ENCODE results near the gene DHX35. TPM values are rescaled to one million over a fixed set of nuclear protein-coding genes. Genes with fewer than 3 reads are reported as not detected.

DHX35 gene
- total and polyA plus RNA-seq, 2 of the 4 experiments (the other 2 are of a cell fraction) = 9.1 to 13.5 TPM

DNA sequence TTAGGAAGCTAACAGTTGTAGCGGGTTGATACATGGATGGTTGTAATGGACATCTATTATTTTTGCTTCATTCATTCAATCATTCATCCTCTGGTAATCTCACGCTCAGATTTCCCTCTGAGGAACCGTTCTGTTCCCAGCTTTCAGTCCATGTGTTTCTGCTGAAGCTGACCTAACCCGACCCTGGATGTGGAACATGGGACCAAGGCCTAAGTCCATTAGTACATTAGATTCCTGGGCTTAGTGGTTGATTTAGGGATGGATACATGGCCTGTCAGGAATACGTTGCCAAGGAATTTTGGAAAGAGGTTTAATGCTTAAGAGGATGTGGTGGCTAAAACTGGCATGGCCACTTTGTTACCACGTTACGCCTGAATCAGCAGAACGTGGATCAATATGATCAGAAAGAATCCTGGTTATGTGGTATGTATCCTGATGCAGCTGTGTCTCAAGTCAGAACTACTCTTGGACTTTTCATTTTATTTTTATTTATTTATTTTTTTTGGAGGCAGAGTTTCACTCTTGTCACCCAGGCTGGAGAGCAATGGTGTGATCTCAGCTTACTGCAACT is 4.1 kb upstream of the DHX35 start:
- no peak overlapping the region for H2AFZ ChIP-seq (replicated peaks; ENCODE audit: low read length, poor library complexity)
- no peak overlapping the region for H2BK15ac ChIP-seq (ENCODE audit: low read depth, low read length)
- no peak overlapping the region for H4K91ac ChIP-seq (ENCODE audit: insufficient read depth, low read depth, low read length)
- H3K27ac ChIP-seq (ENCODE audit: insufficient read depth, low read length) = no peak overlapping the region
- WGBS, 2 experiments (ENCODE audit: extremely low coverage in 2 of 2, insufficient read length in 1 of 2) = 100% methylated on average over 1 of the region's 8 CpGs; no CpG with 5 or more reads in 1 of the 2 experiments
- no peak overlapping the region for H3K4ac ChIP-seq (ENCODE audit: low read depth, low read length)
- TF ChIP-seq MAFK (IDR thresholded peaks at IDR 0.05; ENCODE audit: low read depth, low read length) (no peak), POLR2A (IDR thresholded peaks at IDR 0.05; ENCODE audit: low read depth, low read length) (no peak), MXI1 (IDR thresholded peaks at IDR 0.05; ENCODE audit: borderline replicate concordance, low read depth, low read length) (no peak), BHLHE40 (IDR thresholded peaks at IDR 0.05; ENCODE audit: low read depth, low read length) (no peak), RCOR1 (IDR thresholded peaks at IDR 0.05; ENCODE audit: insufficient replicate concordance, low read length) (no peak), MAZ (IDR thresholded peaks at IDR 0.05; ENCODE audit: borderline replicate concordance, low read depth, low read length) (no peak), RAD21 (IDR thresholded peaks at IDR 0.05; ENCODE audit: low read length) (no peak)
- TF ChIP-seq, protein P1, sequence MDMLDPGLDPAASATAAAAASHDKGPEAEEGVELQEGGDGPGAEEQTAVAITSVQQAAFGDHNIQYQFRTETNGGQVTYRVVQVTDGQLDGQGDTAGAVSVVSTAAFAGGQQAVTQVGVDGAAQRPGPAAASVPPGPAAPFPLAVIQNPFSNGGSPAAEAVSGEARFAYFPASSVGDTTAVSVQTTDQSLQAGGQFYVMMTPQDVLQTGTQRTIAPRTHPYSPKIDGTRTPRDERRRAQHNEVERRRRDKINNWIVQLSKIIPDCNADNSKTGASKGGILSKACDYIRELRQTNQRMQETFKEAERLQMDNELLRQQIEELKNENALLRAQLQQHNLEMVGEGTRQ (IDR thresholded peaks at IDR 0.05; ENCODE audit: low read depth, low read length) = no peak
- TF ChIP-seq, protein P2, sequence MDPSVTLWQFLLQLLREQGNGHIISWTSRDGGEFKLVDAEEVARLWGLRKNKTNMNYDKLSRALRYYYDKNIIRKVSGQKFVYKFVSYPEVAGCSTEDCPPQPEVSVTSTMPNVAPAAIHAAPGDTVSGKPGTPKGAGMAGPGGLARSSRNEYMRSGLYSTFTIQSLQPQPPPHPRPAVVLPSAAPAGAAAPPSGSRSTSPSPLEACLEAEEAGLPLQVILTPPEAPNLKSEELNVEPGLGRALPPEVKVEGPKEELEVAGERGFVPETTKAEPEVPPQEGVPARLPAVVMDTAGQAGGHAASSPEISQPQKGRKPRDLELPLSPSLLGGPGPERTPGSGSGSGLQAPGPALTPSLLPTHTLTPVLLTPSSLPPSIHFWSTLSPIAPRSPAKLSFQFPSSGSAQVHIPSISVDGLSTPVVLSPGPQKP (IDR thresholded peaks at IDR 0.05; ENCODE audit: borderline replicate concordance, low read depth, low read length) = no peak
- H3K4me2 ChIP-seq (ENCODE audit: low read depth, low read length) = no peak overlapping the region
- H3K36me3 ChIP-seq (ENCODE audit: control insufficient read depth, insufficient read depth, low read length) = no peaks in the 10 kb centered on the region
- H2AK5ac ChIP-seq (ENCODE audit: low read depth, low read length) = no peak overlapping the region
- no peak overlapping the region for H2BK120ac ChIP-seq (ENCODE audit: low read depth, low read length)
- no peak overlapping the region for H2BK20ac ChIP-seq (ENCODE audit: low read depth, low read length)
- intact Hi-C loops (cut with micrococcal nuclease) (no loop called here), in situ Hi-C loops (cut with MboI; ENCODE audit: low sequenced_read_pairs) (no loop called here), dilution Hi-C loops (cut with HindIII; ENCODE audit: low sequenced_read_pairs, unreplicated experiment) (no loop called here)
- ATAC-seq (ENCODE audit: low read depth) (no peak), DNase-seq (no peak)
- peaks cover 11% of the 10 kb centered on the region in 2 experiments; a peak in 2 of 4 replicates for H3K79me1 ChIP-seq (ENCODE audit: low read depth in 1 of 2, low read length in 2 of 2)
- H3K4me3 ChIP-seq (ENCODE audit: insufficient read depth, low read depth, low read length) = no peak overlapping the region
- H3K9ac ChIP-seq (ENCODE audit: low read depth, low read length) = no peak overlapping the region
- H2AK9ac ChIP-seq (replicated peaks; ENCODE audit: low read depth, low read length, poor library complexity) = no peak overlapping the region
- no peak overlapping the region for H4K8ac ChIP-seq (ENCODE audit: low read depth in 2 of 2, low read length in 2 of 2)
- ChIA-PET POLR2A (ENCODE audit: unreplicated experiment) (no interaction called here), CTCF (no interaction called here)
- H3K9me1 ChIP-seq (ENCODE audit: insufficient read depth, low read length) = no peaks in the 10 kb centered on the region
- no peak overlapping the region for H2BK5ac ChIP-seq (ENCODE audit: low read depth, low read length, poor library complexity, severe bottlenecking)
- H3K14ac ChIP-seq (replicated peaks; ENCODE audit: low read depth, low read length) = no peak overlapping the region
- no peak overlapping the region for H3K23ac ChIP-seq (ENCODE audit: low read depth, low read length)
- no peaks in the 10 kb centered on the region for H4K20me1 ChIP-seq (ENCODE audit: insufficient read depth, low read length)
- H3K4me1 ChIP-seq (ENCODE audit: control insufficient read depth, insufficient read depth, low read length) = 0 out of 2 replicates have a peak, but pooled peaks cover 2% of the 10 kb centered on the region
- H3K9me3 ChIP-seq (ENCODE audit: control insufficient read depth, insufficient read depth, low read length) = no peaks in the 10 kb centered on the region
- BruUV-seq (replicated peaks) = no TSS peak
- no peak overlapping the region for H4K5ac ChIP-seq (ENCODE audit: low read depth, low read length)
- H3K27me3 ChIP-seq (ENCODE audit: control insufficient read depth, insufficient read depth, low read length) = no peaks in the 10 kb centered on the region
- H3K56ac ChIP-seq (ENCODE audit: extremely low read depth, insufficient read depth, low read length) = no peak overlapping the region
- H3K18ac ChIP-seq (ENCODE audit: low read depth, low read length) = no peak overlapping the region

Measured in IMR-90 (cell line).